Measurements from ENCODE around the gene WNT6.

The WNT6 gene

DNA sequence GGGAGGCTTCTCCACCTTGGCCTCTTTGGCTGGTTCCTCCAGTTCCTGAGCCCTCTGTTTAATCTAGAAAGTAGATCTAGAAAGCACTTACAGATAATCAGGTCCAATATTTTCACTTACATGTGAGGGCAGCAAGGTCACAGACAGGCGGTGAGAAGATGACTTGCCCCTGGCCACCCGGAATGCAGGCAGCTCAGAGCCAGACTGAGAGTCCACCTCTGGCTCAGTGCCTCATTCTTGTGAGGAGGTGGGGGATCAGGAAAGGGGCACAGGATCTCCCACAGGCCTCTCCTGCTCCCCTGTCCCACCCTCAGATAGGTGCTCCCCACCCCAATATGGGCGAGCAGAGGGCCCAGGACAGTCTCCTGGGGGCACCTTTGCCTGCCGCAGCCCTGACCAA, 5.8 kb downstream of the WNT6 start:
- no peaks in the 10 kb centered on the region for H3F3A ChIP-seq (ENCODE audit: insufficient read depth)
- no peaks in the 10 kb centered on the region for H3K9me3 ChIP-seq (ENCODE audit: insufficient read depth, low read length)
- H3K9ac ChIP-seq (ENCODE audit: low read length) = no peak overlapping the region
- H4K20me1 ChIP-seq (ENCODE audit: low read depth, low read length) = no peaks in the 10 kb centered on the region
- no peaks in the 10 kb centered on the region for H3K79me2 ChIP-seq (ENCODE audit: insufficient read depth, low read length)
- no peak overlapping the region for H3K4me3 ChIP-seq (ENCODE audit: insufficient read depth, low read length, poor library complexity, severe bottlenecking)
- no peaks in the 10 kb centered on the region for H3K27me3 ChIP-seq (ENCODE audit: low read length)
- no peaks in the 10 kb centered on the region for H3K36me3 ChIP-seq (ENCODE audit: low read length)
- no peak overlapping the region for H3K4me2 ChIP-seq (ENCODE audit: low read depth, low read length, poor library complexity, severe bottlenecking)
- H3K27ac ChIP-seq (ENCODE audit: low read depth, low read length) = no peak overlapping the region
- no peak for TF ChIP-seq EZH2phosphoT487 (conservative IDR thresholded peaks at IDR 0.05; ENCODE audit: low read length)
- TF ChIP-seq, protein P1, sequence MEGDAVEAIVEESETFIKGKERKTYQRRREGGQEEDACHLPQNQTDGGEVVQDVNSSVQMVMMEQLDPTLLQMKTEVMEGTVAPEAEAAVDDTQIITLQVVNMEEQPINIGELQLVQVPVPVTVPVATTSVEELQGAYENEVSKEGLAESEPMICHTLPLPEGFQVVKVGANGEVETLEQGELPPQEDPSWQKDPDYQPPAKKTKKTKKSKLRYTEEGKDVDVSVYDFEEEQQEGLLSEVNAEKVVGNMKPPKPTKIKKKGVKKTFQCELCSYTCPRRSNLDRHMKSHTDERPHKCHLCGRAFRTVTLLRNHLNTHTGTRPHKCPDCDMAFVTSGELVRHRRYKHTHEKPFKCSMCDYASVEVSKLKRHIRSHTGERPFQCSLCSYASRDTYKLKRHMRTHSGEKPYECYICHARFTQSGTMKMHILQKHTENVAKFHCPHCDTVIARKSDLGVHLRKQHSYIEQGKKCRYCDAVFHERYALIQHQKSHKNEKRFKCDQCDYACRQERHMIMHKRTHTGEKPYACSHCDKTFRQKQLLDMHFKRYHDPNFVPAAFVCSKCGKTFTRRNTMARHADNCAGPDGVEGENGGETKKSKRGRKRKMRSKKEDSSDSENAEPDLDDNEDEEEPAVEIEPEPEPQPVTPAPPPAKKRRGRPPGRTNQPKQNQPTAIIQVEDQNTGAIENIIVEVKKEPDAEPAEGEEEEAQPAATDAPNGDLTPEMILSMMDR (IDR thresholded peaks at IDR 0.05; ENCODE audit: insufficient read depth, low read length, poor library complexity, severe bottlenecking) = no peak
- no peak overlapping the region for H2AFZ ChIP-seq (ENCODE audit: low read depth, low read length, severe bottlenecking)
- H3K9me2 ChIP-seq (replicated peaks; ENCODE audit: insufficient read depth, low read length) = no peaks in the 10 kb centered on the region

DNA sequence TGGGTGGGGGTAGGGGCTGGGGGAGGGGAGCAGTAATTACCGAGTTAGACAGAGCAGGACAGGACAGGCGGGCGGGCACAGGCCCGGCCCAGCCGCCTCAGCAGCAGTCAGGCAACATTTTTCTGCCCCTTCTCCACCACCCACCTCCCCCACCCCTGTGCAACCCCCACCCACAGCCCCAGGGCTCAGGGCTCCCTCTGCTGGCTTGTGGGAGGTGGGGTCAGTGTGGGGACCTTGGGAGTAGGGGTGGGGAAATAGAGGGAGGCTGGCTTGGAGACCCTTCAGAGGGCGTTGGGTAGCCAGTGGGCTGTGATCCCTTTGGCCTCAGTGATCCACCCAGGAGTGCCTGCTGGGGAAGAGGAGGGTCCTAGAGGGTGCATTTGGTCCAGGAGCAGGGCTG, 6.4 kb downstream of the WNT6 start:
- H3K27me3 ChIP-seq (ENCODE audit: low read length) = no peaks in the 10 kb centered on the region
- no peak overlapping the region for H2AFZ ChIP-seq (ENCODE audit: low read depth, low read length, severe bottlenecking)
- H3K9me2 ChIP-seq (replicated peaks; ENCODE audit: insufficient read depth, low read length) = no peaks in the 10 kb centered on the region
- TF ChIP-seq EZH2phosphoT487 (conservative IDR thresholded peaks at IDR 0.05; ENCODE audit: low read length) = no peak
- TF ChIP-seq, protein P1 (IDR thresholded peaks at IDR 0.05; ENCODE audit: insufficient read depth, low read length, poor library complexity, severe bottlenecking) = no peak
- H3K9me3 ChIP-seq (ENCODE audit: insufficient read depth, low read length) = no peaks in the 10 kb centered on the region
- no peaks in the 10 kb centered on the region for H3K79me2 ChIP-seq (ENCODE audit: insufficient read depth, low read length)
- no peak overlapping the region for H3K4me3 ChIP-seq (ENCODE audit: insufficient read depth, low read length, poor library complexity, severe bottlenecking)
- no peak overlapping the region for H3K27ac ChIP-seq (ENCODE audit: low read depth, low read length)
- H3F3A ChIP-seq (ENCODE audit: insufficient read depth) = no peaks in the 10 kb centered on the region
- no peak overlapping the region for H3K4me2 ChIP-seq (ENCODE audit: low read depth, low read length, poor library complexity, severe bottlenecking)
- H3K9ac ChIP-seq (ENCODE audit: low read length) = no peak overlapping the region
- no peaks in the 10 kb centered on the region for H3K36me3 ChIP-seq (ENCODE audit: low read length)
- H4K20me1 ChIP-seq (ENCODE audit: low read depth, low read length) = no peaks in the 10 kb centered on the region

DNA sequence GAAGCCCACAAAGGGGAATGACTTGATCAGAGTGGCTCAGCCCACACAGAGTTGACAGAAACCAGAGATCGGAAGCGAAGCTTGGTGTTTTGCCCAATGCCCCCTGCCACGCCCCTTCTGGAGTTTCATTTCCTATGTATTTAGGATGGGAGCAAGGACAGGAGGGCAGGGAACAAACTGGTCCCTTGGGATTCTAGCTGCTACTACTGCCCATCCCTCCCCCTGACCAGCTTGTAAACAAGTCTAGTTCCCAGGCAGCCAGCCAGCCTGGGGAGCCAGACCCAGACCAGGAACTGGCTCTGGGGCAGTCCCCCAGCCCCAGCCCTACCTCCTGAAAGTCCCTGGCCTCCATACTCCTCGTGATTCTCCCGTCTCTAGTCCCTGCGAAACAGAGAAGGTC, 8.3 kb downstream of the WNT6 start:
- no peaks in the 10 kb centered on the region for H3K9me2 ChIP-seq (replicated peaks; ENCODE audit: insufficient read depth, low read length)
- H3K36me3 ChIP-seq (ENCODE audit: low read length) = no peaks in the 10 kb centered on the region
- H3F3A ChIP-seq (ENCODE audit: insufficient read depth) = no peaks in the 10 kb centered on the region
- H2AFZ ChIP-seq (ENCODE audit: low read depth, low read length, severe bottlenecking) = no peak overlapping the region
- TF ChIP-seq, protein P1 (IDR thresholded peaks at IDR 0.05; ENCODE audit: insufficient read depth, low read length, poor library complexity, severe bottlenecking) = no peak
- TF ChIP-seq EZH2phosphoT487 (conservative IDR thresholded peaks at IDR 0.05; ENCODE audit: low read length) = no peak
- no peaks in the 10 kb centered on the region for H4K20me1 ChIP-seq (ENCODE audit: low read depth, low read length)
- H3K4me3 ChIP-seq (ENCODE audit: insufficient read depth, low read length, poor library complexity, severe bottlenecking) = no peak overlapping the region
- H3K9ac ChIP-seq (ENCODE audit: low read length) = no peak overlapping the region
- no peak overlapping the region for H3K4me2 ChIP-seq (ENCODE audit: low read depth, low read length, poor library complexity, severe bottlenecking)
- H3K27me3 ChIP-seq (ENCODE audit: low read length) = no peaks in the 10 kb centered on the region
- no peak overlapping the region for H3K27ac ChIP-seq (ENCODE audit: low read depth, low read length)
- no peaks in the 10 kb centered on the region for H3K79me2 ChIP-seq (ENCODE audit: insufficient read depth, low read length)
- H3K9me3 ChIP-seq (ENCODE audit: insufficient read depth, low read length) = no peaks in the 10 kb centered on the region
